ENCODE measurements around the gene AGAP2.

GRCh38 chr12:57717131-57717530, 21.4 kb downstream of the AGAP2 start:
- TF ChIP-seq CTCF (IDR thresholded peaks at IDR 0.05): no peak
- TF ChIP-seq POLR2A (IDR thresholded peaks at IDR 0.05): no peak

All from vagina (tissue), 2 donors.